BE2C (cell line): ENCODE measurements around the gene HS3ST3B1.

Source experiments
- DNase-seq: peaks from one replicate; pipeline ENCODE4 v3.0.0-alpha.2; 2020
- H3K27me3 ChIP-seq: fragments of 250-450 bp; sonication (Bioruptor Pico); 2 replicates; pipeline ENCODE4 v1.5.1; 2020; ENCODE audit warnings: mild to moderate bottlenecking
- H3K36me3 ChIP-seq: fragments of 250-450 bp; sonication (Bioruptor Pico); 2 replicates; pipeline ENCODE4 v1.5.1; 2020; ENCODE audit warnings: mild to moderate bottlenecking
- H3K4me1 ChIP-seq: fragments of 250-450 bp; sonication (Bioruptor Pico); 2 replicates; pipeline ENCODE4 v1.5.1; 2020
- H3K4me3 ChIP-seq: 2 replicates; pipeline ENCODE4 v1.5.1; 2011; ENCODE audit warnings: low read depth, low read length
- H3K9me3 ChIP-seq: fragments of 250-450 bp; sonication (Bioruptor Pico); 2 replicates; pipeline ENCODE4 v1.5.1; 2020
- TF ChIP-seq, protein P1 (sequence below): IDR thresholded peaks from 2 replicates; pipeline ENCODE4 v1.5.1; 2012; ENCODE audit warnings: mild to moderate bottlenecking, low read depth, low read length

HS3ST3B1 gene

DNA sequence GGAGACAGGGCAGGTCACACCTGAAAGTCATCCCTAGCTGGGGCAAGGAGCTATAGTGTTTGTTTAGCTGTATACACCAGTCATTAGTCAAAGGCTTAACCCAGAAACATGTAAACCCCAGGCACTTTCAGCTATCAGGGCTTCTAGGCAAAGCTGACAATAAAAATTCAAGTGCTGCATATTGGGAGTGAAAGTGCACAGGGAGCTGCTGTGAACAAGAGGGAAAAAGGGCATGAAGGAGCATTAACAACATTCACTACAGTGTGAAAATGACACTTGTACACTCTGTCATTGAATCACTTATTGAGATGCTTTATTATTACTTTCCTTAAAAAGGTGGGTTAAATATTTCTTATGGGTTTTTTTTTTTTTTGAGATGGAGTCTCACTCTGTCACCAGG, 92.8 kb downstream of the HS3ST3B1 start:
- no peaks in the 10 kb centered on the region for H3K27me3 ChIP-seq
- H3K4me3 ChIP-seq = no peak overlapping the region
- no peak for DNase-seq
- H3K9me3 ChIP-seq = no peaks in the 10 kb centered on the region
- no peaks in the 10 kb centered on the region for H3K36me3 ChIP-seq
- H3K4me1 ChIP-seq = no peaks in the 10 kb centered on the region
- TF ChIP-seq, protein P1, sequence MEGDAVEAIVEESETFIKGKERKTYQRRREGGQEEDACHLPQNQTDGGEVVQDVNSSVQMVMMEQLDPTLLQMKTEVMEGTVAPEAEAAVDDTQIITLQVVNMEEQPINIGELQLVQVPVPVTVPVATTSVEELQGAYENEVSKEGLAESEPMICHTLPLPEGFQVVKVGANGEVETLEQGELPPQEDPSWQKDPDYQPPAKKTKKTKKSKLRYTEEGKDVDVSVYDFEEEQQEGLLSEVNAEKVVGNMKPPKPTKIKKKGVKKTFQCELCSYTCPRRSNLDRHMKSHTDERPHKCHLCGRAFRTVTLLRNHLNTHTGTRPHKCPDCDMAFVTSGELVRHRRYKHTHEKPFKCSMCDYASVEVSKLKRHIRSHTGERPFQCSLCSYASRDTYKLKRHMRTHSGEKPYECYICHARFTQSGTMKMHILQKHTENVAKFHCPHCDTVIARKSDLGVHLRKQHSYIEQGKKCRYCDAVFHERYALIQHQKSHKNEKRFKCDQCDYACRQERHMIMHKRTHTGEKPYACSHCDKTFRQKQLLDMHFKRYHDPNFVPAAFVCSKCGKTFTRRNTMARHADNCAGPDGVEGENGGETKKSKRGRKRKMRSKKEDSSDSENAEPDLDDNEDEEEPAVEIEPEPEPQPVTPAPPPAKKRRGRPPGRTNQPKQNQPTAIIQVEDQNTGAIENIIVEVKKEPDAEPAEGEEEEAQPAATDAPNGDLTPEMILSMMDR = no peak

DNA sequence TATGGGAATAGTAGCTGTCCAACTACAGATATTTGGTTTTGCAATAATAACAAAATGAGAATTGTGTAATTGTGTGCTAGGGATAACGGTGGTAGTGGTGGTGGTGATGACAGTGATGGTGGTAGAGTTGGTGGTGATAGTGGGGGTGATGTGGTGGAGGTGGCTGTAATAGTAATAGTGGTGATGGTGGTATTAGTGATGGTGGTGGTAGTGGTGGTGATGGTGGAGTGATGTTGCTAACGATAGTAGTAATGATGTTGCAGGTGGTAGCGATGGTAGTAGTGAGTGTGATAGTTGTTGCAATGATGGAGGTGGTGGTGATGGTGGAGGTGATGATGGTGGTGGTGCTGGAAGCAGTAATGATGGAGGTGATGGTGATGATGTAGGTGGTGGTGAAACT, 94.4 kb downstream of the HS3ST3B1 start:
- TF ChIP-seq, protein P1 = no peak
- H3K4me3 ChIP-seq = no peak overlapping the region
- H3K4me1 ChIP-seq = no peaks in the 10 kb centered on the region
- H3K36me3 ChIP-seq = no peaks in the 10 kb centered on the region
- no peak for DNase-seq
- no peaks in the 10 kb centered on the region for H3K9me3 ChIP-seq
- no peaks in the 10 kb centered on the region for H3K27me3 ChIP-seq

DNA sequence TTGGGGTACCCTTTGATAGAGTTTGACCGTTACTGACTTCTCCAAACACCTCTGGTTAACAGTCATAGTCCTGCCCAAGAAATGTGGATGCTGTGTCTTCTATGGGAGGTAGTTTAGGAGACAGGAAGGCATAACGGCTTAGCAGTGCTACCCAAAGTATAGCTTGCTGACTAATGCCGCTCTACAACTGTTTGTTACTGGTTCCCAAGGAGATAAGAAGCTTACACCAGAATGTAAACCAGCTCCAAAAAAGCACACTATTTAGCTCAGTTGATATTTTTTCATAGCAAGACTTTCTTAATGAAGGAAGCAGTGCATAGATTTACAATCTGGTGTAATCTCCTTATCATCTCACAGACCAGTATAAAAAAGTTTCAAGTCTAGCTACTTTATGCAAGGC, 95.7 kb downstream of the HS3ST3B1 start:
- H3K27me3 ChIP-seq = no peaks in the 10 kb centered on the region
- no peaks in the 10 kb centered on the region for H3K4me1 ChIP-seq
- no peaks in the 10 kb centered on the region for H3K36me3 ChIP-seq
- DNase-seq = no peak
- TF ChIP-seq, protein P1 = no peak
- no peaks in the 10 kb centered on the region for H3K9me3 ChIP-seq
- H3K4me3 ChIP-seq = no peak overlapping the region

DNA sequence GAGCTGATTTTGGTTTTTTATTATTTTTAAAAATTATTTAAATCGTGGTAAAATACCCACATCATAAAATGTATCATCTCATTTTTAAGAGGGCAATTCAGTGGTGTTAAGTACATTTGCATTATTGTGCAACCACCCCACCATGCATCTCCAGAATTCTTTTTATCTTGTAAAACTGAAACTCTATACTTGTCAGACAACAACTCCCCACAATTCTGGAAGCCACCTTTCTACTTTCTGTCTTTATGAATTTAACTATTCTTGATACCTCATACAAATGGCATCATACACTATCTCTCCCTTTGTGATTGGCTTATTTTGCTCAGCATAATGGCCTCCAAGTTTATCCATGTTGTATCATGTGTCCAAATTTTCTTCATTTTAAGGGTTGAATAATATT, 97.9 kb downstream of the HS3ST3B1 start:
- H3K9me3 ChIP-seq = no peaks in the 10 kb centered on the region
- H3K4me3 ChIP-seq = no peak overlapping the region
- H3K36me3 ChIP-seq = no peaks in the 10 kb centered on the region
- TF ChIP-seq, protein P1 = no peak
- H3K4me1 ChIP-seq = no peaks in the 10 kb centered on the region
- H3K27me3 ChIP-seq = no peaks in the 10 kb centered on the region
- no peak for DNase-seq
